ENCODE measurements around the gene ADGRF5. TPM values are rescaled to one million over a fixed set of nuclear protein-coding genes. Genes with fewer than 3 reads are reported as not detected.

The ADGRF5 gene
- total and polyA plus RNA-seq, 10 of the 15 experiments (the other 5 are each of a cell fraction or from before 2014, with no cell fraction given) = 0.01 to 0.13 TPM; not detected in 8

- DNase-seq (ENCODE audit: low read depth, low spot score) (no peak), FAIRE-seq (no peak), ATAC-seq (no peak)
- 32% methylated on average over 6 of the region's 6 CpGs for WGBS (ENCODE audit: insufficient coverage, insufficient replicate concordance, low lambda C conversion rate, missing lambda C conversion rate)
- no peak overlapping the region for H3K4me2 ChIP-seq (ENCODE audit: control insufficient read depth, insufficient read depth)
- no peaks in the 10 kb centered on the region for H4K20me1 ChIP-seq (ENCODE audit: control insufficient read depth, insufficient read depth)
- CTCF ChIA-PET = no interaction called here
- in situ Hi-C loops (cut with MboI) = no loop called here
- no peak for TF ChIP-seq BHLHE40 (IDR thresholded peaks at IDR 0.05; ENCODE audit: borderline replicate concordance in 1 of 2, low read depth in 2 of 2, low read length in 1 of 2)
- H2AFZ ChIP-seq (ENCODE audit: control insufficient read depth, low read depth, low read length) = no peak overlapping the region
- no peaks in the 10 kb centered on the region for H3K9me3 ChIP-seq (replicated peaks; ENCODE audit: control insufficient read depth, insufficient read depth, low read length)
- POLR2A ChIA-PET = no interaction called here
- SMC1A ChIA-PET (ENCODE audit: uncharacterized antibody, unreplicated experiment) = no interaction called here
- RAD21 ChIA-PET (ENCODE audit: unreplicated experiment) = no interaction called here
- no peaks in the 10 kb centered on the region for H3K79me2 ChIP-seq (ENCODE audit: control insufficient read depth, insufficient read depth, low read length)
- intact Hi-C loops (cut with micrococcal nuclease; ENCODE audit: unreplicated experiment) = no loop called here
- no peak overlapping the region for H3K4me3 ChIP-seq
- BruUV-seq (replicated peaks) = no TSS peak
- H3K4me1 ChIP-seq (ENCODE audit: control insufficient read depth, insufficient read depth, low read length) = no peaks in the 10 kb centered on the region
- no peaks in the 10 kb centered on the region for H3K27me3 ChIP-seq (replicated peaks in 1 of 2; ENCODE audit: control insufficient read depth in 2 of 2, insufficient read depth in 2 of 2, low read length in 1 of 2)
- no peaks in the 10 kb centered on the region for H3K36me3 ChIP-seq (ENCODE audit: control insufficient read depth in 2 of 2, insufficient read depth in 2 of 2, low read length in 1 of 2)
- no peak overlapping the region for H3K9ac ChIP-seq (ENCODE audit: control insufficient read depth, insufficient read depth, low read length)
- H3K27ac ChIP-seq (ENCODE audit: control insufficient read depth, insufficient read depth) = no peak overlapping the region
Measured at GRCh38 chr6:46925563-46926253, 4.0 kb upstream of the ADGRF5 start.

DNA sequence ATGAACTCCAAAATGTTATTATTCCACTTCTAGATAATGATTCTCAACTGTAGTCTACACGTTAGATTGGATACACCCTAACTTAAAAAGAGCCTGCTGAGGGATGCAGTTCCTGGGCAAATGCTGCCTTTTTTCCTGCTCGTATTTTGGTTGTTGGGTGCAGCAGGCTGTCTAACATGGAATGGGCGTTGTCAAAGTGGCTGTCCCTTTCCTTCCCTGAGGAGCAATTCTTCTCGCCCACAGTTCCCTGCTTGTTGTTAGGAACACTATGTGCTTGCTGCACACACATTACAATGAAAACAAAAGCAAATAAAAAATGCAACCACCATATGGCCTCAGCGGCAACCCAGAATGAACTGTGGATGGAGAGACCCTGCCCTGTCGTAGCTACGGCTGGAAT lies 1.7 kb upstream of the ADGRF5 start:
- TF ChIP-seq STAT1 (conservative IDR thresholded peaks at IDR 0.05) (no peak), NR2C1 (IDR thresholded peaks at IDR 0.05) (no peak), JUNB (IDR thresholded peaks at IDR 0.05) (no peak), BHLHE40 (IDR thresholded peaks at IDR 0.05; ENCODE audit: borderline replicate concordance in 1 of 2, low read depth in 2 of 2, low read length in 1 of 2) (no peak), NFYB (IDR thresholded peaks at IDR 0.05; ENCODE audit: insufficient read depth, low read depth, low read length) (no peak)
- H3K4me2 ChIP-seq (ENCODE audit: control insufficient read depth, insufficient read depth) = no peak overlapping the region
- DNase-seq (ENCODE audit: low read depth, low spot score) (no peak), ATAC-seq (no peak), FAIRE-seq (no peak)
- no TSS peak for BruUV-seq (replicated peaks)
- no peaks in the 10 kb centered on the region for H3K36me3 ChIP-seq (ENCODE audit: control insufficient read depth in 2 of 2, insufficient read depth in 2 of 2, low read length in 1 of 2)
- H3K79me2 ChIP-seq (ENCODE audit: control insufficient read depth, insufficient read depth, low read length) = no peaks in the 10 kb centered on the region
- H3K9me3 ChIP-seq (replicated peaks; ENCODE audit: control insufficient read depth, insufficient read depth, low read length) = no peaks in the 10 kb centered on the region
- in situ Hi-C loops (cut with MboI) (no loop called here), intact Hi-C loops (cut with micrococcal nuclease; ENCODE audit: unreplicated experiment) (no loop called here)
- ChIA-PET POLR2A (no interaction called here), RAD21 (ENCODE audit: unreplicated experiment) (no interaction called here), CTCF (no interaction called here), SMC1A (ENCODE audit: uncharacterized antibody, unreplicated experiment) (no interaction called here)
- H2AFZ ChIP-seq (ENCODE audit: control insufficient read depth, low read depth, low read length) = no peak overlapping the region
- H3K4me1 ChIP-seq (ENCODE audit: control insufficient read depth, insufficient read depth, low read length) = no peaks in the 10 kb centered on the region
- no peak overlapping the region for H3K4me3 ChIP-seq
- H3K27me3 ChIP-seq (replicated peaks in 1 of 2; ENCODE audit: control insufficient read depth in 2 of 2, insufficient read depth in 2 of 2, low read length in 1 of 2) = no peaks in the 10 kb centered on the region
- WGBS (ENCODE audit: insufficient coverage, insufficient replicate concordance, low lambda C conversion rate, missing lambda C conversion rate) = 22% methylated on average over 7 of the region's 7 CpGs
- H3K9ac ChIP-seq (ENCODE audit: control insufficient read depth, insufficient read depth, low read length) = no peak overlapping the region
- no peaks in the 10 kb centered on the region for H4K20me1 ChIP-seq (ENCODE audit: control insufficient read depth, insufficient read depth)
- no peak overlapping the region for H3K27ac ChIP-seq (ENCODE audit: control insufficient read depth, insufficient read depth)

Data from GM12878 (cell line).